AML-193 (cell line): ENCODE measurements around the gene MSI1.

Experiments used
- DNase-seq, 2 experiments: peaks; one replicate each; lab custom pipeline; 2025; lab: John Stamatoyannopoulos, UW

MSI1 gene

GRCh38 chr12:120368789-120369602 lies at the start of gene MSI1:
MSI1 (minus strand) TSS chr12:120369164; CDS start chr12:120369091, 73 bp downstream.
- DNase-seq = no peak

GRCh38 chr12:120417917-120418580 lies 49.1 kb upstream of the MSI1 start:
- DNase-seq = no peak

- no peak for DNase-seq
Measured at GRCh38 chr12:120416490-120417216, 47.7 kb upstream of the MSI1 start.

- DNase-seq = no peak
Measured at GRCh38 chr12:120413901-120414695, 45.1 kb upstream of the MSI1 start.

- no peak for DNase-seq
Measured at GRCh38 chr12:120412421-120412820, 43.5 kb upstream of the MSI1 start.

GRCh38 chr12:120408771-120409170 lies 39.8 kb upstream of the MSI1 start:
- DNase-seq = no peak

- DNase-seq = no peak
Measured at GRCh38 chr12:120406553-120406952, 37.6 kb upstream of the MSI1 start.

GRCh38 chr12:120406069-120406468 lies 37.1 kb upstream of the MSI1 start:
- DNase-seq = no peak

- no peak for DNase-seq
Measured at GRCh38 chr12:120404271-120404670, 35.3 kb upstream of the MSI1 start.

GRCh38 chr12:120403869-120404268 lies 34.9 kb upstream of the MSI1 start:
- no peak for DNase-seq

- no peak for DNase-seq
Measured at GRCh38 chr12:120402217-120402616, 33.3 kb upstream of the MSI1 start.

GRCh38 chr12:120399531-120399930 lies 30.6 kb upstream of the MSI1 start:
- DNase-seq = no peak

GRCh38 chr12:120397824-120398540 lies 29.0 kb upstream of the MSI1 start:
- no peak for DNase-seq

GRCh38 chr12:120394483-120395367 lies 25.8 kb upstream of the MSI1 start:
- no peak for DNase-seq

GRCh38 chr12:120390540-120391120 lies 21.7 kb upstream of the MSI1 start:
- no peak for DNase-seq

- no peak for DNase-seq
Measured at GRCh38 chr12:120388691-120389481, 19.9 kb upstream of the MSI1 start.

- no peak for DNase-seq
Measured at GRCh38 chr12:120381752-120382419, 12.9 kb upstream of the MSI1 start.

- DNase-seq = no peak
Measured at GRCh38 chr12:120378036-120378435, 9.1 kb upstream of the MSI1 start.
